ENCODE data around the gene STAT5A.

The STAT5A gene

GRCh38 chr17:42266918-42267766 lies 21.2 kb upstream of the STAT5A start:
- Histone ChIP-seq H3K4me1 (ENCODE audit: control insufficient read depth in 1 of 2, insufficient read depth in 2 of 2, low read length in 2 of 2) (peaks cover 0 to 7% of the 10 kb centered on the region in 2 donors), H3K9ac (ENCODE audit: low read depth in 1 of 2, low read length in 2 of 2) (no peak overlapping the region), H3K27me3 (ENCODE audit: control insufficient read depth in 1 of 2, insufficient read depth in 2 of 2, low read length in 2 of 2) (no peaks in the 10 kb centered on the region), H3K36me3 (ENCODE audit: control insufficient read depth in 1 of 2, insufficient read depth in 2 of 2, low read length in 2 of 2) (no peaks in the 10 kb centered on the region), H3K4me3 (ENCODE audit: low read depth in 1 of 2, low read length in 2 of 2) (no peak overlapping the region), H3K9me3 (ENCODE audit: control insufficient read depth in 1 of 2, low read length in 2 of 2) (no peaks in the 10 kb centered on the region), H3K27ac (ENCODE audit: low read depth, low read length) (no peak overlapping the region)

- no peak overlapping the region for H3K27ac ChIP-seq (ENCODE audit: low read depth, low read length)
- no peak overlapping the region for H3K9ac ChIP-seq (ENCODE audit: low read depth in 1 of 2, low read length in 2 of 2)
These were observed 20.1 kb upstream of the STAT5A start for GRCh38 chr17:42268236-42268635.

GRCh38 chr17:42270170-42270535 lies 18.1 kb upstream of the STAT5A start:
- Histone ChIP-seq H3K4me3 (ENCODE audit: low read depth in 1 of 2, low read length in 2 of 2) (no peak overlapping the region), H3K4me1 (ENCODE audit: control insufficient read depth in 1 of 2, insufficient read depth in 2 of 2, low read length in 2 of 2) (peaks cover 7 to 24% of the 10 kb centered on the region in 2 donors), H3K9me3 (ENCODE audit: control insufficient read depth in 1 of 2, low read length in 2 of 2) (no peaks in the 10 kb centered on the region), H3K27me3 (ENCODE audit: control insufficient read depth in 1 of 2, insufficient read depth in 2 of 2, low read length in 2 of 2) (no peaks in the 10 kb centered on the region), H3K9ac (ENCODE audit: low read depth in 1 of 2, low read length in 2 of 2) (no peak overlapping the region), H3K36me3 (ENCODE audit: control insufficient read depth in 1 of 2, insufficient read depth in 2 of 2, low read length in 2 of 2) (no peaks in the 10 kb centered on the region), H3K27ac (ENCODE audit: low read depth, low read length) (no peak overlapping the region)

More at GRCh38 chr17:42268236-42268635, 20.1 kb upstream of the STAT5A start:
- peaks cover 0 to 11% of the 10 kb centered on the region in 2 donors for H3K4me1 ChIP-seq (ENCODE audit: control insufficient read depth in 1 of 2, insufficient read depth in 2 of 2, low read length in 2 of 2)
- no peaks in the 10 kb centered on the region for H3K27me3 ChIP-seq (ENCODE audit: control insufficient read depth in 1 of 2, insufficient read depth in 2 of 2, low read length in 2 of 2)
- H3K36me3 ChIP-seq (ENCODE audit: control insufficient read depth in 1 of 2, insufficient read depth in 2 of 2, low read length in 2 of 2): no peaks in the 10 kb centered on the region
- no peak overlapping the region for H3K4me3 ChIP-seq (ENCODE audit: low read depth in 1 of 2, low read length in 2 of 2)
- H3K9me3 ChIP-seq (ENCODE audit: control insufficient read depth in 1 of 2, low read length in 2 of 2): no peaks in the 10 kb centered on the region

- H3K4me1 ChIP-seq (ENCODE audit: control insufficient read depth in 1 of 2, insufficient read depth in 2 of 2, low read length in 2 of 2): peaks cover 10 to 24% of the 10 kb centered on the region in 2 donors
- H3K9me3 ChIP-seq (ENCODE audit: control insufficient read depth in 1 of 2, low read length in 2 of 2): no peaks in the 10 kb centered on the region
- H3K9ac ChIP-seq (ENCODE audit: low read depth in 1 of 2, low read length in 2 of 2): no peak overlapping the region
- H3K27me3 ChIP-seq (ENCODE audit: control insufficient read depth in 1 of 2, insufficient read depth in 2 of 2, low read length in 2 of 2): no peaks in the 10 kb centered on the region
- no peaks in the 10 kb centered on the region for H3K36me3 ChIP-seq (ENCODE audit: control insufficient read depth in 1 of 2, insufficient read depth in 2 of 2, low read length in 2 of 2)
- H3K4me3 ChIP-seq (ENCODE audit: low read depth in 1 of 2, low read length in 2 of 2): no peak overlapping the region
- no peak overlapping the region for H3K27ac ChIP-seq (ENCODE audit: low read depth, low read length)
These were observed 17.7 kb upstream of the STAT5A start for GRCh38 chr17:42270596-42270995.

- H3K4me1 ChIP-seq (ENCODE audit: control insufficient read depth in 1 of 2, insufficient read depth in 2 of 2, low read length in 2 of 2): peaks cover 10 to 24% of the 10 kb centered on the region in 2 donors
These were observed 17.1 kb upstream of the STAT5A start for GRCh38 chr17:42271006-42271778.

GRCh38 chr17:42271779-42272035 lies 16.6 kb upstream of the STAT5A start:
- Histone ChIP-seq H3K27ac (ENCODE audit: low read depth, low read length) (no peak overlapping the region), H3K9me3 (ENCODE audit: control insufficient read depth in 1 of 2, low read length in 2 of 2) (no peaks in the 10 kb centered on the region), H3K4me3 (ENCODE audit: low read depth in 1 of 2, low read length in 2 of 2) (no peak overlapping the region), H3K9ac (ENCODE audit: low read depth in 1 of 2, low read length in 2 of 2) (no peak overlapping the region), H3K36me3 (ENCODE audit: control insufficient read depth in 1 of 2, insufficient read depth in 2 of 2, low read length in 2 of 2) (no peaks in the 10 kb centered on the region), H3K27me3 (ENCODE audit: control insufficient read depth in 1 of 2, insufficient read depth in 2 of 2, low read length in 2 of 2) (no peaks in the 10 kb centered on the region), H3K4me1 (ENCODE audit: control insufficient read depth in 1 of 2, insufficient read depth in 2 of 2, low read length in 2 of 2) (peaks cover 10 to 24% of the 10 kb centered on the region in 2 donors)

More at GRCh38 chr17:42271006-42271778, 17.1 kb upstream of the STAT5A start:
- H3K4me3 ChIP-seq (ENCODE audit: low read depth in 1 of 2, low read length in 2 of 2): no peak overlapping the region
- H3K9me3 ChIP-seq (ENCODE audit: control insufficient read depth in 1 of 2, low read length in 2 of 2): no peaks in the 10 kb centered on the region
- no peaks in the 10 kb centered on the region for H3K36me3 ChIP-seq (ENCODE audit: control insufficient read depth in 1 of 2, insufficient read depth in 2 of 2, low read length in 2 of 2)
- H3K9ac ChIP-seq (ENCODE audit: low read depth in 1 of 2, low read length in 2 of 2): no peak overlapping the region
- H3K27me3 ChIP-seq (ENCODE audit: control insufficient read depth in 1 of 2, insufficient read depth in 2 of 2, low read length in 2 of 2): no peaks in the 10 kb centered on the region
- H3K27ac ChIP-seq (ENCODE audit: low read depth, low read length): no peak overlapping the region

GRCh38 chr17:42272162-42272907 lies 16.0 kb upstream of the STAT5A start:
- Histone ChIP-seq H3K4me3 (ENCODE audit: low read depth in 1 of 2, low read length in 2 of 2) (no peak overlapping the region), H3K4me1 (ENCODE audit: control insufficient read depth in 1 of 2, insufficient read depth in 2 of 2, low read length in 2 of 2) (peaks cover 16 to 24% of the 10 kb centered on the region in 2 donors), H3K27ac (ENCODE audit: low read depth, low read length) (no peak overlapping the region)

GRCh38 chr17:42273474-42274252 lies 14.6 kb upstream of the STAT5A start:
- Histone ChIP-seq H3K27ac (ENCODE audit: low read depth, low read length) (no peak overlapping the region), H3K4me1 (ENCODE audit: control insufficient read depth in 1 of 2, insufficient read depth in 2 of 2, low read length in 2 of 2) (peaks cover 16 to 24% of the 10 kb centered on the region in 2 donors), H3K9me3 (ENCODE audit: control insufficient read depth in 1 of 2, low read length in 2 of 2) (no peaks in the 10 kb centered on the region), H3K36me3 (ENCODE audit: control insufficient read depth in 1 of 2, insufficient read depth in 2 of 2, low read length in 2 of 2) (no peaks in the 10 kb centered on the region), H3K9ac (ENCODE audit: low read depth in 1 of 2, low read length in 2 of 2) (no peak overlapping the region), H3K4me3 (ENCODE audit: low read depth in 1 of 2, low read length in 2 of 2) (no peak overlapping the region), H3K27me3 (ENCODE audit: control insufficient read depth in 1 of 2, insufficient read depth in 2 of 2, low read length in 2 of 2) (no peaks in the 10 kb centered on the region)

More at GRCh38 chr17:42272162-42272907, 16.0 kb upstream of the STAT5A start:
- H3K9ac ChIP-seq (ENCODE audit: low read depth in 1 of 2, low read length in 2 of 2): no peak overlapping the region
- H3K36me3 ChIP-seq (ENCODE audit: control insufficient read depth in 1 of 2, insufficient read depth in 2 of 2, low read length in 2 of 2): no peaks in the 10 kb centered on the region
- no peaks in the 10 kb centered on the region for H3K27me3 ChIP-seq (ENCODE audit: control insufficient read depth in 1 of 2, insufficient read depth in 2 of 2, low read length in 2 of 2)
- H3K9me3 ChIP-seq (ENCODE audit: control insufficient read depth in 1 of 2, low read length in 2 of 2): no peaks in the 10 kb centered on the region

GRCh38 chr17:42274253-42274542 lies 14.1 kb upstream of the STAT5A start:
- peaks cover 16 to 24% of the 10 kb centered on the region in 2 donors for H3K4me1 ChIP-seq (ENCODE audit: control insufficient read depth in 1 of 2, insufficient read depth in 2 of 2, low read length in 2 of 2)
- H3K9ac ChIP-seq (ENCODE audit: low read depth in 1 of 2, low read length in 2 of 2): no peak overlapping the region
- no peak overlapping the region for H3K4me3 ChIP-seq (ENCODE audit: low read depth in 1 of 2, low read length in 2 of 2)
- no peaks in the 10 kb centered on the region for H3K9me3 ChIP-seq (ENCODE audit: control insufficient read depth in 1 of 2, low read length in 2 of 2)
- H3K36me3 ChIP-seq (ENCODE audit: control insufficient read depth in 1 of 2, insufficient read depth in 2 of 2, low read length in 2 of 2): no peaks in the 10 kb centered on the region
- no peaks in the 10 kb centered on the region for H3K27me3 ChIP-seq (ENCODE audit: control insufficient read depth in 1 of 2, insufficient read depth in 2 of 2, low read length in 2 of 2)
- no peak overlapping the region for H3K27ac ChIP-seq (ENCODE audit: low read depth, low read length)
